HepG2 (cell line): ENCODE results near the gene ZFP36L2. TPM values are rescaled to one million over a fixed set of nuclear protein-coding genes. Genes with fewer than 3 reads are reported as not detected.
A peak's percentile ranks its signal among the peaks of the same experiment; 100 is the strongest.

Source experiments
- ATF3 ChIP-seq: sonication (generic); formaldehyde crosslinking; IDR thresholded peaks from 2 replicates; pipeline ENCODE4 v1.4.0; 2020; ENCODE audit warnings: missing genetic modification reagents
- CEBPZ ChIP-seq: IDR thresholded peaks from 2 replicates; pipeline ENCODE4 v1.6.1; 2012; ENCODE audit warnings: low read length, improper control_type of control experiment
- EHMT2 ChIP-seq: fragments of 200-600 bp; sonication (generic); IDR thresholded peaks from 2 replicates; pipeline ENCODE4 v1.7.0; 2017; ENCODE audit warnings: antibody characterized with exemption, low read depth, low read length, borderline replicate concordance
- HNRNPL ChIP-seq: fragments of 200-400 bp; formaldehyde crosslinking; IDR thresholded peaks from 2 replicates; pipeline ENCODE4 v1.6.1; 2017; ENCODE audit warnings: mild to moderate bottlenecking, low read depth, low read length
- IRF1 ChIP-seq: sonication (generic); formaldehyde crosslinking; IDR thresholded peaks from 2 replicates; pipeline ENCODE4 v1.4.0; 2020; ENCODE audit warnings: low read depth, mild to moderate bottlenecking, missing genetic modification reagents
- KDM1A ChIP-seq: IDR thresholded peaks from 2 replicates; pipeline ENCODE4 v1.6.1; 2016; ENCODE audit warnings: missing compliant biosample characterization
- KLF16 ChIP-seq, 2 experiments: sonication (generic) in 1 of 2; formaldehyde crosslinking in 1 of 2; IDR thresholded peaks; 2 replicates each; pipeline versions ENCODE4 v1.6.1 to v1.8.0; 2016 to 2023; ENCODE audit warnings: missing genetic modification reagents in 2 of 2, missing compliant biosample characterization in 1 of 2
- KMT2A ChIP-seq: sonication (generic); formaldehyde crosslinking; IDR thresholded peaks from 2 replicates; pipeline ENCODE4 v1.4.0; 2020; ENCODE audit warnings: missing genetic modification reagents
- MTF2 ChIP-seq: sonication (generic); formaldehyde crosslinking; IDR thresholded peaks from 2 replicates; pipeline ENCODE4 v1.5.0; 2020; ENCODE audit warnings: missing genetic modification reagents, borderline replicate concordance
- NFKB2 ChIP-seq: sonication (generic); formaldehyde crosslinking; IDR thresholded peaks from 2 replicates; pipeline ENCODE4 v1.4.0; 2020; ENCODE audit warnings: missing genetic modification reagents, borderline replicate concordance
- POLR2AphosphoS5 ChIP-seq: IDR thresholded peaks from 2 replicates; pipeline ENCODE4 v1.6.1; 2012; ENCODE audit warnings: low read depth, low read length
- RBM39 ChIP-seq: fragments of 200-400 bp; formaldehyde crosslinking; IDR thresholded peaks from one replicate; pipeline ENCODE4 v1.6.1; 2018; ENCODE audit warnings: antibody characterized with exemption, mild to moderate bottlenecking, low read depth, low read length; ENCODE audit not compliant: poor library complexity, severe bottlenecking
- SOX13 ChIP-seq, 3 experiments: fragments of 450-650 bp in 1 of 3; sonication (generic) in 1 of 3; formaldehyde crosslinking in 1 of 3; IDR thresholded peaks in 2 of 3; conservative IDR thresholded peaks in 1 of 3; 2 replicates each; pipeline versions ENCODE4 v1.5.0 to v1.6.1; 2016 to 2020; ENCODE audit warnings: antibody characterized with exemption in 1 of 3, mild to moderate bottlenecking in 1 of 3, missing compliant biosample characterization in 1 of 3, missing genetic modification reagents in 1 of 3, moderate library complexity in 1 of 3
- ZFP36 ChIP-seq: fragments of 150-350 bp; IDR thresholded peaks from 2 replicates; pipeline ENCODE4 v1.6.1; 2018; ENCODE audit warnings: borderline replicate concordance, low read length, low read depth; ENCODE audit not compliant: partially characterized antibody
- ZFP36L1 ChIP-seq: sonication (generic); formaldehyde crosslinking; IDR thresholded peaks from 2 replicates; pipeline ENCODE4 v1.8.0; 2022; ENCODE audit warnings: mild to moderate bottlenecking, missing genetic modification reagents, moderate library complexity
- ZKSCAN8 ChIP-seq: IDR thresholded peaks from 2 replicates; pipeline ENCODE4 v1.6.1; 2016; ENCODE audit warnings: borderline replicate concordance, missing genetic modification reagents, missing compliant biosample characterization
- ZNF160 ChIP-seq: sonication (generic); formaldehyde crosslinking; IDR thresholded peaks from 2 replicates; pipeline ENCODE4 v1.8.0; 2022; ENCODE audit warnings: mild to moderate bottlenecking, inconsistent platforms, missing genetic modification reagents
- ZNF225 ChIP-seq: sonication (generic); formaldehyde crosslinking; IDR thresholded peaks from 2 replicates; pipeline ENCODE4 v1.4.0; 2020; ENCODE audit warnings: mild to moderate bottlenecking, missing genetic modification reagents
- ZNF253 ChIP-seq: sonication (generic); formaldehyde crosslinking; IDR thresholded peaks from 2 replicates; pipeline ENCODE4 v1.8.0; 2022; ENCODE audit warnings: mild to moderate bottlenecking, missing genetic modification reagents, borderline replicate concordance
- ZNF501 ChIP-seq: sonication (generic); formaldehyde crosslinking; IDR thresholded peaks from 2 replicates; pipeline ENCODE4 v1.5.1; 2020; ENCODE audit warnings: mild to moderate bottlenecking, moderate library complexity, missing genetic modification reagents
- ZNF510 ChIP-seq: sonication (generic); formaldehyde crosslinking; IDR thresholded peaks from 2 replicates; pipeline ENCODE4 v1.4.0; 2020; ENCODE audit warnings: low read depth, mild to moderate bottlenecking, missing genetic modification reagents
- ZNF530 ChIP-seq: sonication (generic); formaldehyde crosslinking; IDR thresholded peaks from 2 replicates; pipeline ENCODE4 v1.5.0; 2020; ENCODE audit warnings: low read depth, mild to moderate bottlenecking, missing genetic modification reagents
- ZNF619 ChIP-seq: sonication (generic); formaldehyde crosslinking; IDR thresholded peaks from 2 replicates; pipeline ENCODE4 v1.4.0; 2020; ENCODE audit warnings: mild to moderate bottlenecking, missing genetic modification reagents
- ZNF713 ChIP-seq: sonication (generic); formaldehyde crosslinking; IDR thresholded peaks from 2 replicates; pipeline ENCODE4 v1.4.0; 2020; ENCODE audit warnings: mild to moderate bottlenecking, missing genetic modification reagents
- ZNF878 ChIP-seq: sonication (generic); formaldehyde crosslinking; IDR thresholded peaks from 2 replicates; pipeline ENCODE4 v1.8.1; 2023; ENCODE audit warnings: mild to moderate bottlenecking, missing genetic modification reagents, moderate library complexity
- polyA plus RNA-seq, 8 experiments: library from polyadenylated mRNA; depleted of rRNA in 3 of 8; stranded (reverse) in 7 of 8; unstranded in 1 of 8; fragments of >200 nt; fragmentation: Illumina TruSeq in 4 of 8; extraction: Trizol in 4 of 8; gene quantifications; 2 replicates each; pipeline versions ENCODE4 v1.2.1 to v1.2.3, GENCODE V29; 2011 to 2016; ENCODE audit warnings: low read depth in 4 of 8, missing spikeins in 1 of 8, mixed read lengths in 1 of 8; ENCODE audit not compliant: insufficient read depth in 1 of 8
- total RNA-seq, 5 experiments: library from RNA; depleted of rRNA; stranded (reverse); fragments of >200 nt; fragmentation: Illumina TruSeq; extraction: Trizol; gene quantifications; 2 replicates each; pipeline ENCODE4 v1.2.3, GENCODE V29; 2016; ENCODE audit warnings: low read depth in 1 of 5

The ZFP36L2 gene
- total and polyA plus RNA-seq, 2 of the 13 experiments (the other 11 are each of a cell fraction or from before 2014, with no cell fraction given) = 11.2 to 21.8 TPM

GRCh38 chr2:43225788-43226557 is 433 bp downstream of the ZFP36L2 start (continued):
- no peak for TF ChIP-seq ZFP36
- no peak; the same call in 1 of the 2 replicates for TF ChIP-seq SOX13 (IDR thresholded peaks at IDR 0.05)
- TF ChIP-seq SOX13 (CRISPR knock-in tag; conservative IDR thresholded peaks at IDR 0.05 in 1 of 2, IDR thresholded peaks at IDR 0.05 in 1 of 2) = 0 out of 4 replicates have a peak, but pooled peaks of 1 of the 2 experiments have one; percentile 10
- 0 out of 2 replicates have a peak, but pooled peaks have one; percentile 22 for TF ChIP-seq ZKSCAN8
- no peak; the same call in 1 of the 2 replicates for TF ChIP-seq NFKB2 (CRISPR knock-in tag)
- TF ChIP-seq ZFP36L1 (CRISPR knock-in tag) = peak; percentile 9; the same call in 1 of the 2 replicates
- no peak; the same call in 1 of the 2 replicates for TF ChIP-seq KMT2A (CRISPR knock-in tag)
- no peak for TF ChIP-seq ZNF530 (CRISPR knock-in tag)
- TF ChIP-seq KDM1A (CRISPR knock-in tag) = no peak
- no peak for TF ChIP-seq ATF3
- peak; percentile 27 for TF ChIP-seq MTF2 (CRISPR knock-in tag)
- TF ChIP-seq ZNF501 (CRISPR knock-in tag) = peak; percentile 32; the same call in 1 of the 2 replicates
- TF ChIP-seq ZNF619 (CRISPR knock-in tag) = no peak
- peak; percentile 17; the same call in 1 of the 2 replicates for TF ChIP-seq IRF1 (CRISPR knock-in tag)
- TF ChIP-seq HNRNPL = peak; percentile 92
- no peak for TF ChIP-seq ZNF713 (CRISPR knock-in tag)
- no peak for TF ChIP-seq EHMT2
- no peak for TF ChIP-seq ZNF878 (CRISPR knock-in tag)
- peak; percentile 84 for TF ChIP-seq RBM39
- no peak for TF ChIP-seq ZNF253 (CRISPR knock-in tag)
- TF ChIP-seq CEBPZ = no peak
- peak; percentile 19; the same call in 1 of the 2 replicates for TF ChIP-seq ZNF225
- no peak; the same call in 1 of the 2 replicates for TF ChIP-seq ZNF160 (CRISPR knock-in tag)
- TF ChIP-seq POLR2AphosphoS5 = peak; percentile 13; the same call in 1 of the 2 replicates
- TF ChIP-seq KLF16 (CRISPR knock-in tag; IDR thresholded peaks at IDR 0.05) = no peak; a peak in 1 of 4 replicates
- no peak for TF ChIP-seq ZNF510 (CRISPR knock-in tag)
